Epithelial cell of esophagus (primary cell): ENCODE data around the gene CD58.

ENCODE experiments used
- DNase-seq: peaks from one replicate; pipeline ENCODE4 v3.0.0; 2010; ENCODE audit warnings: low read depth
- H3K4me3 ChIP-seq: 2 replicates; pipeline ENCODE4 v1.5.1; 2011; ENCODE audit warnings: mild to moderate bottlenecking, low read length, control low read depth
- TF ChIP-seq, protein P1 (sequence below): IDR thresholded peaks from 2 replicates; pipeline ENCODE4 v1.5.1; 2011; ENCODE audit warnings: low read depth, mild to moderate bottlenecking, low read length, control low read depth, inconsistent platforms; ENCODE audit not compliant: insufficient read depth; ENCODE audit errors: missing control alignments

The CD58 gene

GRCh38 chr1:116561563-116561962 lies 9.3 kb downstream of the CD58 start:
- no peak overlapping the region for H3K4me3 ChIP-seq
- DNase-seq, result no peak
- TF ChIP-seq, protein P1, sequence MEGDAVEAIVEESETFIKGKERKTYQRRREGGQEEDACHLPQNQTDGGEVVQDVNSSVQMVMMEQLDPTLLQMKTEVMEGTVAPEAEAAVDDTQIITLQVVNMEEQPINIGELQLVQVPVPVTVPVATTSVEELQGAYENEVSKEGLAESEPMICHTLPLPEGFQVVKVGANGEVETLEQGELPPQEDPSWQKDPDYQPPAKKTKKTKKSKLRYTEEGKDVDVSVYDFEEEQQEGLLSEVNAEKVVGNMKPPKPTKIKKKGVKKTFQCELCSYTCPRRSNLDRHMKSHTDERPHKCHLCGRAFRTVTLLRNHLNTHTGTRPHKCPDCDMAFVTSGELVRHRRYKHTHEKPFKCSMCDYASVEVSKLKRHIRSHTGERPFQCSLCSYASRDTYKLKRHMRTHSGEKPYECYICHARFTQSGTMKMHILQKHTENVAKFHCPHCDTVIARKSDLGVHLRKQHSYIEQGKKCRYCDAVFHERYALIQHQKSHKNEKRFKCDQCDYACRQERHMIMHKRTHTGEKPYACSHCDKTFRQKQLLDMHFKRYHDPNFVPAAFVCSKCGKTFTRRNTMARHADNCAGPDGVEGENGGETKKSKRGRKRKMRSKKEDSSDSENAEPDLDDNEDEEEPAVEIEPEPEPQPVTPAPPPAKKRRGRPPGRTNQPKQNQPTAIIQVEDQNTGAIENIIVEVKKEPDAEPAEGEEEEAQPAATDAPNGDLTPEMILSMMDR, result no peak

GRCh38 chr1:116560704-116561490 lies 9.9 kb downstream of the CD58 start:
- H3K4me3 ChIP-seq, result no peak overlapping the region
- TF ChIP-seq, protein P1, result no peak
- no peak for DNase-seq

GRCh38 chr1:116559304-116559761 lies 11.5 kb downstream of the CD58 start:
- no peak for DNase-seq
- TF ChIP-seq, protein P1, result no peak
- no peak overlapping the region for H3K4me3 ChIP-seq

DNA sequence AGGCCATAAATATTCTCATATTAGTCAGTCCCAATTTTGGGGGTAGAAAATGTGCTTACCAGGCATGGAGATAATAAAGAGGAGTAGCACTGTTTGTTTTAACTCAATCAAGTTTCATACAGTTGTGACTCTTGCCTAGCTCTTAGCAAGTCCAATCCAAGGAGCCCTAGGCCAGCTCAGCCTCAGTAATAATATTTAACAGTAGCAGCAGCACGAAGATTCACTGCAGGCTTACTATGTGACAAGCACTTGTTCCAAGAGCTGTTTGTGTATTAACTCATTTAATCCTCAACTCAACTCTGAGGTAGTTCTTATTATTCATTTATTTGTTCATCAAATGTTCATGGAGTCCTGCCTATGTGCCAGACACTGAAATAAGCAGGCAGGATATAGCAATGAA lies 12.3 kb downstream of the CD58 start:
- TF ChIP-seq, protein P1, result no peak
- no peak overlapping the region for H3K4me3 ChIP-seq
- DNase-seq, result no peak

- no peak overlapping the region for H3K4me3 ChIP-seq
- no peak for DNase-seq
- TF ChIP-seq, protein P1, result no peak
Measured at GRCh38 chr1:116558140-116558549, 12.7 kb downstream of the CD58 start.

DNA sequence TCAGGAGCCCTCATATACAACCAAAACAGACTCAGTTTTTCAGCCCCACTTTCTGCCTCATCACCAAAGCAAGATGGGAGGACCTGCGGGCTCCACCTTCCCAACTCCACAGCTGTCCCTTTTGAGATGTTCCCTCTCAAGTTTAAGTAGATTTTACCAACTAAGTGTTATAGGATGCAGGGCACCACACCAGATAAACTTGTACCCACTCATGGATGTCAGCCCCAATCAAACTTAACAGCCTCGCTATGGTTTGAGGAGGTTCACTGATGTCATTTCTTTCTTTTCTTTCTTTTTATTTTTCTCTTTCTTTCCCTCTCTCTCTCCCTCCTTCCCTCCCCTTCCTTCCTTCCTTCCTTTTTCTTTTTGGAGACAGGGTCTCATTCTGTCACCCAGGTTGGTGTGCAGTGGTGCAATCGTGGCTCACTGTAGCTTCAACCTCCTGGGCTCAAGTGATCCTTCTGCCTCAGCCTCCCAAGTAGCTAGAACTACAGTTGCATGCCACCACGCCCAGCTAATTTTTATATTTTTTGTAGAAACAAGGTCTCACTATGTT lies 13.4 kb downstream of the CD58 start:
- TF ChIP-seq, protein P1, result no peak
- H3K4me3 ChIP-seq, result no peak overlapping the region
- DNase-seq, result no peak

DNA sequence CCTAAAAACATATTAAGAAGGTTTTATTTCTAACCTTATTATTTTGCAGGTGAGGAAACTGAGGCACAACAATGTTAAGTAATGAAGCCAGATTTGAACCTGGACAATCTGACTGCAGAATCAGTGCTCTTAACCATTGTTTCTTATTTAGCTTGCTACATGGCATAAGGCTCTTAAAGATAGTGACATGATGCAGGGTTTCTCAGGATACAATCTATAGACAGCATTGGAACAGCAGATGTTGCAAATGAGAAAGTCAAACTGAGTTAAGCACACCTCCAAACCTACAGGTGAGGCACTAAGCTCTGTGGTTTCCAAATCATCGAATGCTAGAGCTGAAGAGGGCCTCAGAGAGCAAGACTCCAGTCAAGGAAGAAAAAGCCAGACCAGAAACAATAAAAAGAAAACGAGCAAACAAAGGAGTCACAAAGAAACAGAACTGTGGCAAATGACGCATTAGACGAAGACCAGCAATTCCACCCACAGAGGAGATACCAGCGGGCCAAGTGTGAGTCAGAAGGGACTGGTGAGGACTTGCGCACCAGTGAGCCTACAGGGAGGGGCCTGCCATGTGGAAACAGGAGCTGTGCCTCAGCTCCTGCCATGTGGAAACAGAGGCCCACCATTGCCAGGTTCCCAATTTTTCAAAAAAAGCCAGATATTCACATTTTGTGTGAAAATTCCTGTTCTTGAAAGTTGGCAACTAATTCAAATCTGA lies 14.4 kb downstream of the CD58 start:
- no peak overlapping the region for H3K4me3 ChIP-seq
- peak; percentile 99 for DNase-seq
- TF ChIP-seq, protein P1, result peak; percentile 16
